Measurements from ENCODE around the gene WDR62. TPM values are rescaled to one million over a fixed set of nuclear protein-coding genes. Genes with fewer than 3 reads are reported as not detected.

WDR62 gene
- polyA plus RNA-seq, 1 donor (not counting 4 experiments of a cell fraction or from before 2014, with no cell fraction given), result 2.3 TPM

DNA sequence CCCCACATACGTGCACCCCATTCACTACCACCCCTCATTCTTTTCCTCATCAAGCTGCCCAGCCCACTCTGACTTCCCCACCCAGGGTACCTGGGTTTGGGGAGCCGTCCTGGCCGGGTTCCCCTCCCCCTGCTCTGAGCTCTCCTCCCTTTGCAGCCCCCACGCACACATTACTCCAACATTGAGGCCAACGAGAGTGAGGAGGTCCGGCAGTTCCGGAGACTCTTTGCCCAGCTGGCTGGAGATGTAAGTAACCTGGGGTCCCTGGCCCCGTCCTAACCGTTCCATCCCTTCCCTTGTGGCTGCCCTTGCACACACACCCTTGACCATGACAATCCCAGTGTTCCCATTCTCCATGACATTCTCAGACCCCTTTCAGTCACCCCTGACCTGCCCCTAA is 87.8 kb downstream of the WDR62 start:
- H2AFZ ChIP-seq (ENCODE audit: control insufficient read depth, low read length), result no peak overlapping the region
- H3K79me2 ChIP-seq (ENCODE audit: control insufficient read depth, insufficient read depth, low read length), result peaks cover 22% of the 10 kb centered on the region
- no peak for DNase-seq (ENCODE audit: low read depth, low spot score)
- peaks cover 2% of the 10 kb centered on the region for H3K9me1 ChIP-seq (ENCODE audit: control insufficient read depth, extremely low read depth, insufficient read depth, low read length)
- H3K4me2 ChIP-seq (ENCODE audit: control insufficient read depth, extremely low read depth, insufficient read depth, low read depth, low read length), result no peak overlapping the region
- no peaks in the 10 kb centered on the region for H3K9me3 ChIP-seq (ENCODE audit: control insufficient read depth, low read depth, low read length)
- TF ChIP-seq, protein P1, sequence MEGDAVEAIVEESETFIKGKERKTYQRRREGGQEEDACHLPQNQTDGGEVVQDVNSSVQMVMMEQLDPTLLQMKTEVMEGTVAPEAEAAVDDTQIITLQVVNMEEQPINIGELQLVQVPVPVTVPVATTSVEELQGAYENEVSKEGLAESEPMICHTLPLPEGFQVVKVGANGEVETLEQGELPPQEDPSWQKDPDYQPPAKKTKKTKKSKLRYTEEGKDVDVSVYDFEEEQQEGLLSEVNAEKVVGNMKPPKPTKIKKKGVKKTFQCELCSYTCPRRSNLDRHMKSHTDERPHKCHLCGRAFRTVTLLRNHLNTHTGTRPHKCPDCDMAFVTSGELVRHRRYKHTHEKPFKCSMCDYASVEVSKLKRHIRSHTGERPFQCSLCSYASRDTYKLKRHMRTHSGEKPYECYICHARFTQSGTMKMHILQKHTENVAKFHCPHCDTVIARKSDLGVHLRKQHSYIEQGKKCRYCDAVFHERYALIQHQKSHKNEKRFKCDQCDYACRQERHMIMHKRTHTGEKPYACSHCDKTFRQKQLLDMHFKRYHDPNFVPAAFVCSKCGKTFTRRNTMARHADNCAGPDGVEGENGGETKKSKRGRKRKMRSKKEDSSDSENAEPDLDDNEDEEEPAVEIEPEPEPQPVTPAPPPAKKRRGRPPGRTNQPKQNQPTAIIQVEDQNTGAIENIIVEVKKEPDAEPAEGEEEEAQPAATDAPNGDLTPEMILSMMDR (optimal IDR thresholded peaks at IDR 0.05 in 1 of 3, IDR thresholded peaks at IDR 0.05 in 1 of 3, conservative IDR thresholded peaks at IDR 0.05 in 1 of 3; ENCODE audit: extremely low read depth in 1 of 3, insufficient read depth in 2 of 3, low read length in 3 of 3), result no peak
- H3K9ac ChIP-seq (ENCODE audit: control insufficient read depth, extremely low read depth, insufficient read depth, low read length), result no peak overlapping the region
- H3K27me3 ChIP-seq (ENCODE audit: control insufficient read depth, extremely low read depth, insufficient read depth, low read length), result no peaks in the 10 kb centered on the region
- no peak for FAIRE-seq
- H3K36me3 ChIP-seq (ENCODE audit: control insufficient read depth in 2 of 2, extremely low read depth in 1 of 2, insufficient read depth in 2 of 2, low read length in 2 of 2), result peaks cover 32 to 39% of the 10 kb centered on the region in 2 experiments
- H3K4me1 ChIP-seq (ENCODE audit: control insufficient read depth, extremely low read depth, insufficient read depth, low read length), result peaks cover 11% of the 10 kb centered on the region
- dilution Hi-C loops (cut with MboI; ENCODE audit: extremely low pct_ligation_motif_present, low sequenced_read_pairs), result no loop called here
- no peak overlapping the region for H3K27ac ChIP-seq (ENCODE audit: control insufficient read depth, insufficient read depth, low read length)
- H4K20me1 ChIP-seq (ENCODE audit: control insufficient read depth, extremely low read depth, insufficient read depth, low read length), result peaks cover 8% of the 10 kb centered on the region
- H3K4me3 ChIP-seq (ENCODE audit: control insufficient read depth in 2 of 3, extremely low read depth in 1 of 3, insufficient read depth in 2 of 3, low read depth in 1 of 3, low read length in 3 of 3), result no peak overlapping the region

DNA sequence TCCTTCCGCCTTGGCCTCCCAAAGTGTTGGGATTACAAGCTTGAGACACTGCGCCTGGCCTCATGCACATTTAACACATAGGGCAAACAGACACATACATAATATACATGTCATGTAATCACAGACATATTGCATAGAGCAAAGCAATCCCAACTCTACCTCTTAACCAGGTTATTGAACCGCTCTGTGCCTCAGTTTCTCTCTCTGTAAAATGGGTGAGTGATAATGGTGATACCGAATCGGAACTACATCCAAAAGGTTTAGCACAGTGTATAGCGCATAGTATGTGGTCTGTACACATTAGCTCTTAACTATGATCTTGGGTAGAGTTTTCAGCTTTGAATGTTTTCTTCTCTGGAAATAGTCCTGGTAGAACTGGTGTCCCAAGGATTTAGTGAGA is 89.9 kb downstream of the WDR62 start:
- DNase-seq (ENCODE audit: low read depth, low spot score) (no peak), FAIRE-seq (no peak)
- no peak overlapping the region for H3K4me2 ChIP-seq (ENCODE audit: control insufficient read depth, extremely low read depth, insufficient read depth, low read depth, low read length)
- H3K9ac ChIP-seq (ENCODE audit: control insufficient read depth, extremely low read depth, insufficient read depth, low read length), result no peak overlapping the region
- peaks cover 22% of the 10 kb centered on the region for H3K79me2 ChIP-seq (ENCODE audit: control insufficient read depth, insufficient read depth, low read length)
- no peaks in the 10 kb centered on the region for H3K27me3 ChIP-seq (ENCODE audit: control insufficient read depth, extremely low read depth, insufficient read depth, low read length)
- H3K9me1 ChIP-seq (ENCODE audit: control insufficient read depth, extremely low read depth, insufficient read depth, low read length), result peaks cover 2% of the 10 kb centered on the region
- H3K27ac ChIP-seq (ENCODE audit: control insufficient read depth, insufficient read depth, low read length), result no peak overlapping the region
- H3K36me3 ChIP-seq (ENCODE audit: control insufficient read depth in 2 of 2, extremely low read depth in 1 of 2, insufficient read depth in 2 of 2, low read length in 2 of 2), result peaks cover 36 to 56% of the 10 kb centered on the region in 2 experiments
- no peaks in the 10 kb centered on the region for H3K9me3 ChIP-seq (ENCODE audit: control insufficient read depth, low read depth, low read length)
- H2AFZ ChIP-seq (ENCODE audit: control insufficient read depth, low read length), result no peak overlapping the region
- no peak for TF ChIP-seq EZH2 (IDR thresholded peaks at IDR 0.05; ENCODE audit: low read length)
- TF ChIP-seq, protein P1 (optimal IDR thresholded peaks at IDR 0.05 in 1 of 3, IDR thresholded peaks at IDR 0.05 in 1 of 3, conservative IDR thresholded peaks at IDR 0.05 in 1 of 3; ENCODE audit: extremely low read depth in 1 of 3, insufficient read depth in 2 of 3, low read length in 3 of 3), result no peak
- no peak overlapping the region for H3K4me3 ChIP-seq (ENCODE audit: control insufficient read depth in 2 of 3, extremely low read depth in 1 of 3, insufficient read depth in 2 of 3, low read depth in 1 of 3, low read length in 3 of 3)
- H3K4me1 ChIP-seq (ENCODE audit: control insufficient read depth, extremely low read depth, insufficient read depth, low read length), result peaks cover 17% of the 10 kb centered on the region
- dilution Hi-C loops (cut with MboI; ENCODE audit: extremely low pct_ligation_motif_present, low sequenced_read_pairs), result no loop called here
- peaks cover 17% of the 10 kb centered on the region for H4K20me1 ChIP-seq (ENCODE audit: control insufficient read depth, extremely low read depth, insufficient read depth, low read length)
